GM18517 (cell line): ENCODE results near the gene GRK5.

Experiments
- ATAC-seq: cut with Tn5 transposase; IDR thresholded peaks from one replicate; pipeline ENCODE4 v1.9.1; 2021; ENCODE audit warnings: mild to moderate bottlenecking, moderate library complexity; ENCODE audit not compliant: unreplicated experiment

GRK5 gene

GRCh38 chr10:119337223-119337622 lies 129.9 kb downstream of the GRK5 start:
- ATAC-seq, result no peak

GRCh38 chr10:119337796-119338432 lies 130.5 kb downstream of the GRK5 start:
- no peak for ATAC-seq

GRCh38 chr10:119339109-119339508 lies 131.7 kb downstream of the GRK5 start:
- ATAC-seq, result no peak

- ATAC-seq, result no peak
Observed at GRCh38 chr10:119340893-119341458, 133.6 kb downstream of the GRK5 start.

GRCh38 chr10:119341459-119342301 lies 134.3 kb downstream of the GRK5 start:
- no peak for ATAC-seq

GRCh38 chr10:119342335-119342734 lies 135.0 kb downstream of the GRK5 start:
- ATAC-seq, result no peak

- no peak for ATAC-seq
Observed at GRCh38 chr10:119343011-119343601, 135.7 kb downstream of the GRK5 start.

DNA sequence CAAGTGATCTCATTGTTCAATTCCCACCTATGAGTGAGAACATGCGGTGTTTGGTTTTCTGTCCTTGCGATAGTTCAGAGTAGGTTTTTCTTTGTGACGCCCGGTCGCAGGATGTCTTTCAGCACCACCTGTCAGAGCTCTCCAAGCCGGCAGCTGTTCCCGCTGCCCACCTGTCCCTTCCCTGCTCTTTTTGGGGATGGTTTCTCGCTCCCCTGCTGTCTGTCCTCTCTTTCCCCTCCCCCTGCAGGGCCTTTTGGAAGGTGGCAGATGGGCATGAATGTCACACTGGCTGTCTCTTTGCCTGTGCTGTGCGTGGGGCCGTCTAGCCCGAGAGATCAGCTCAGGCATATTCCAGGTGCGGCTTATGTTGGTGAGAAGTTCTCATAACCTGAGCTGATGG lies 137.0 kb downstream of the GRK5 start:
- no peak for ATAC-seq

DNA sequence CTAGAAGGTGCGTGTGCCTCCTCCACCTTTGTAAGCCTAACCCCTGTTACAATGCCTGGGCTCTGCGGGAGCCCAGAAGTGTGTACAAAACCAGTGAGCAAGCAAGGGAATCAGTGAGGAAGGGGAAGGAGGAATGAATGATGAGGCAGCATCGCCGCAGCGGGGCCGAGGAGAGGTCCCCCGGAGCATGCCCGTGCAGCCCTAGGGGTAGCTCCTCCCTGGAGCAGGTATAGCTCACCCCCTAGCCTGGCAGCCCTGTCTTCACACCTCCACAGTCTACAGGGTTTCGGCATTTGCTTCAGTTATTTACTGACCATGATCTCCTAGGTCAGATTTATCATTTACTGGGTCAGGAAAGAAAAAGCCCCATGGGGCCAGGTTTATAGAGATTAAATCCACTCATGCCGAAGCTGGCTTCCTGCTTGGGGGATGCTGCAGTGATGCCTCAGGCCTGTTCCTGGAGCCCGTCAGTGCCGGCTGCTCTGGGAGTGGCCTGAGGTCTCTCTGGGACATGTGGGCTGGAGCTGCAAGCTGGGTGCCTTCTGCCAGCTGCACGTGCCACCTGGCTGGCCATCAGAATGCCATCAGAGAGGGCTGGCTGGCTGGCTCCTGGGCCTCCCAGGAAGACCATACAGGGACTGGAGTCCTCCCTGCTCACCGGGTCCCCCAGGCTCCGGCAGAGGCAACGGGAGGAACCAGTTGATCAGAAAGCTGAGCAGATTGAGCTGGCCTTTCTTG lies 138.9 kb downstream of the GRK5 start:
- ATAC-seq, result no peak

DNA sequence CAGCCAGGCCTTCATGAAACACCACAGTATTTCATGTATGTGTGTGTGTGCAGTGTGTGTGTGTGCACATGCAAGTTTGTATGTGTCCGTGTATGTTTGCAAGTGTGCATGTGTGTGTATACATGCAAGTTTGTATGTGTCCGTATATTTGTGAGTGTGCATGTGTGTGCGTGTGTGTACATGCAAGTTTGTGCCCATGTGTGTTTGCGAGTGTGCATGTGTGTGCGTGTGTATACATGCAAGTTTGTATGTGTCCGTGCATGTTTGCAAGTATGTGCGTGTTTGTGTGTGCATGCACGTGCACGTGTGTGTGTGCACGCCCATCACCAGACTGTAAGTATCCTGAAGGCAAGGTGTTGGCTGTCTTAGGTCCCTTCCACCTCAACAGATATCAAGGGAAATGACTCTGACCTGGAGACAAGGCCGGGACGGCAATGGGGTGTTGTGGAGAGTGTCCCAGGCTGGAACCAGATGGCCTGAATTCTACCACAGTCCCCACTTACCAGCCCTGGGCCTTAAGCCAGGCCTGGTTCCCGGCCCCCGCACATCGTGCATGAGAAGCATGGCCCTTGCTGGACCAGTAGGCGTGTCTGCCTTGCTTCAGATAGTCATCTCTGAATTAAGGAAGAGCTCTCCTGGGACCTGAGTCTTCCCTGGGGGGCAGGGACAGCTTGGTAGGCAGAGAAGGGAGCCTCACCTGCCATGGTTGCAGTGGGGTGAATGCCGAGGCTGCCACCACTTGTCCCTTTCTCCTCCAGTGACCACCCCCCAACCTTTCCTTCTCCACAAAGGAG lies 140.0 kb downstream of the GRK5 start:
- ATAC-seq, result no peak

DNA sequence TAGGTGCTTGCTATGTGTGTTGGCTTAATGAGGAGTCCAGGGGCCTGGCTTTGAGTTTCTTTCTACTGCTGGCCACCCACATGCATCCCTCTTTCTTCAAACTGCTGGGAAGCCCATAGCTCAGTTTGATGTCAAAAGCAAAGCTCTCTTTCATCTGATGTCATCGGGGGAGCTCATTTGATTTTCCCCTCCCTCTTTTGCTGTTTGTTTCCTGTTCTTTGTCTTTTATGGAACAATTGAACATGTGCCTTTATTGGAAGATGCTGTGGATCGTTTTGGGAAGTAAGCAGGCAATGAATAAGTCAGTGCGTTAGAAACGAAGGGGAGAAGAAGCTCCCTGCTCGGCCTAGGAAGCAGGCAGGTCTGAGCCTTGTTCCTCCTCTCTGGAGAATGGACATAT lies 140.7 kb downstream of the GRK5 start:
- ATAC-seq, result no peak

DNA sequence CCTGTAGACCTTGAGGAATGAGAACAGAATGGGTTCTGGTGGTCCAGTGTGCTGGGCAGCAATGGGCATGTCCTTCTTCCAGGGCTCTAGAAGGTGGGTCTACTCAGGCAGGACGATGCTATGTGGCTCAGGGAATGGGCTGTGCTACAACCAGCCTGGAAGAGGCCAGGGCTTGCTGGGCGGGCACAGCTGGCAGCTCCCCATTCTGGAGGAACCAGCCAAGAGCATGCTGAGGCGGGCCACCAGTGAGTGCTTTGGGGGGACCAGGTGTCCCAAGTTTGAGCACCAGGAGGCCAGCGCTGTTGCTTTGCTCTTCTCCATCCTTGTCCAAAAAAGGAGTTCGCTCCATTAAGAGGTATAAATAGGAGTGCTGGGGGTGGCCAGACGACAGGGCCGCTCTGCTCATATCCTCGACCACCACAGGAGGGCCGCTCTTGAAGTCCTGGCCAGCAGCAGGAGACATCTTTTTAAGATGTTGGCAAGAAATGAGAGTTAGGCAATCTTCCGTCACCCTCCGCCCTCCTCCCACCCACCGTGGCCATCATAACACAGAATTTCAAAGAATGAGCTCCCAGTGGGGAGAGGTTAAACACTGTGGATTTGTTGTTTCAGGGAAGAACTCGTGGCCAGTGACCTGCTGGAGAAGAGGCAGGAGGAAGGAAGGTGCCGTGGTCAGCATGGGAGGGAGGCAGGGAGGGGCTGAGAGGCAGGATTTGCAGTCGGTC lies 141.3 kb downstream of the GRK5 start:
- ATAC-seq, result no peak

GRCh38 chr10:119349341-119349740 lies 142.0 kb downstream of the GRK5 start:
- no peak for ATAC-seq

DNA sequence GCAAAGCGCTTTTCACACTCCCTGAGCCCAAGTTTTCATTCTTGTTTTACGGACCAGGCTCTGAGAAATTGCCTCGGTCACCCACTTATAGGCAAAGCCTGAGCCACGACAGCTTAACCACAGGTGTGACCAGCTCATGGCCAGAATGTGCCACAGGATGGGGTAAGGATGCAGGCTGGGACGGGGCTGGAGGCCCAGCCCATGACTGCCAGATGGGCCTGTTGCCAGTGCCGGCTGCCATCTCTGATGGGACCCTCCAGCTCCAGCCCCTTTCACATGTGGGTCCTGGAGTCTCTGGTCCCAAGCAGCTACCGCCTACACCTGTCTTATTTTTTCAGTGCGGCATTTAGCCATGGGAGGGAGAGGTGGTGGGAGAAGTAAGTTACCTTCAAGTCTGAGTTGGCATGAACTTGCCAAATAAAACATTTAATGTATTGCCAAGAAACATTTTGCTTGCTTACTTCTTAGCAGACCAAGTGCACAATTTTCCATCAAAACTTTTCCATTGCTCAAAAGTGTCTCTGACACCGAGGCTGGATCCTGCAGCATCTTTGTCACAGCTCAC lies 142.6 kb downstream of the GRK5 start:
- no peak for ATAC-seq

DNA sequence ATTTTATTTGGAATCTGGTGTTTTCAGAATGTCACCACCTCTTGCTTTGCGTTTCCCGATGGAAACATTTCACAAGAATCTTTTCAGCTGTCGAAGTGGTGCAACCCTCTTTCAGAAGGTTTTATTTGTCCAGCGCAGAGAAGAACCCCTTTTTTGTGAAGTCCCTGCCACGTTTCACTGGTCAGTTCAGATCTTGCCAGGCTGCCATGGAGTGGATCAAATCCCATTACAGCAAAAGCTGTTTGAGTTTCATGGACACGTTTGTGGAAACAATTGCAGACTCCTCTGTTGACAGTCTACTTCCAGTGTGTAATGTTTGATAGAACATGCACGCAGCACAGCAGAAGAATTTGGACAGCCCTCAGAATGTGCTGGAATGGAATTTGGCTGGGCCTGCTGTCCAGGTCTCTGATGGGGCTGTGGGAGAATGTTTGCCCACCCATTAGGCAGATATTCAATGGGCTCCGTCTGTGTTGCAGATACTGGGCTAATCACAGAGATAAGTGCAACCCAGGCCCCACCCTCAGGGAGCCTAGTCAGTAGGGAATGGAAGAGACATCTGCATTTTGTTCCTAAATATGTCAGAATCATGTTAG lies 143.2 kb downstream of the GRK5 start:
- no peak for ATAC-seq

- ATAC-seq, result no peak
Observed at GRCh38 chr10:119351189-119351588, 143.8 kb downstream of the GRK5 start.

DNA sequence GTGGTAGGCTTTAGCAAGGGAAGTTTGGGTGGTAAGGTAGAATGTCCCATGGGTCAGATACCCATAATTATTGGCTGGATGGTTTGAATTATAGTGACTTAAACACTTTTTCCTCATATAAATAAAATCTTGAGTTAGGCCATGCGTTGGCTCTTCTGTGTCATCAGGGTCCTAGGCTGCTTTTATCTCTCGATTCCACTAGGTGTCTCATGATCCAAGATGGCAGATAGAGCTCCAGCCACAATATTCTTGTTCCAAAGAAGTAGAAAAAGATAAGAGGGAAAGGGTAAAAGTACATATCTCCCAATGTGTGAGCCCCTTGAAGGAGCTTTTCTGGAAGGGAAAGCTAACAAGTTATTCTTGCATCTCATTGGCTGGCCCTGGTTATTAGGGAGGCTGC lies 144.7 kb downstream of the GRK5 start:
- no peak for ATAC-seq

DNA sequence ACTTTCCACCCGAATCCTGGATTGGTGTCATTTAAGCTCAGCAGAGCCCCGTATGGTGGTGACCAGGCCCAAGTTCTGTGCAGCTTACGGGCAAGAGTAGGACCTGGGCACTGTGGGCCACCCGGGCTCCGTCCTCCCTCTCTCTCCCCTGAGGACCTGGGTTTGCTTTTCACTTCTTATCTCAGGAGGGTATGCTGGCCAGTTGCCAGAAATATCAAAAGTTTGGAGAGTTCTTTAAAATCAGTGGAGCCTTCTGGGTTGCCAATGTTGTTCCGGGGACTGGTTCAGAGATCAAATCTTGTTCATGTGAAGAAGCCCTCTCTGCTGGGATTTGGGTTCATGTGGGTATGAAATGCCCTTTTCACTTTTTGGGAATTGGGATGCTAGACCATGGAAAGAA lies 145.4 kb downstream of the GRK5 start:
- ATAC-seq, result no peak

DNA sequence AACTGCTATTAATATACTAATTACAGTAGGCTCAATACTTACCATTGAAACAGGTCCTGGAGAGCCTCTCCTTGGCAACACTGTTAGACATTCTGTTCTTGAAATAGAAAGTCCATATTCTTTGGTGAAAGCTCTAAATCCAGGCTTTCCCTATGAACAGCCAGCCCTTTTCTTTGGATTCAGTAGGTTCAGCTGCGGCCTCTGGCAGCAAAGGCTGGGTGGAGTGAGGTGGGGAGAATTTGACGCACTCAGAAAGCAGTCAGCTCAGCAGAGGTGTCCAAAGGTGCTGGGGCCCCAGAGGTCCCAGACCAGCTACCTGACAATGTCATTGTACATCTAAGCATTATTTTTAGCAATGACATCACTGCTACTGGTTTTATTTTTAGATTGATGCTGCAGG lies 146.1 kb downstream of the GRK5 start:
- ATAC-seq, result no peak
